Right lobe of liver (tissue), 4 donors: Measurements from ENCODE around the gene ZNF362.

Experiments
- POLR2A ChIP-seq: fragments of 450-650 bp; IDR thresholded peaks from one replicate; pipeline ENCODE4 v1.6.1; 2017; ENCODE audit warnings: antibody characterized with exemption, mild to moderate bottlenecking
- TF ChIP-seq, protein P1 (sequence below), 4 donors: fragments of 200-600 bp in 3 of 4; fragments of 450-650 bp in 1 of 4; IDR thresholded peaks; one replicate each; pipeline versions ENCODE4 v1.5.1 to v1.8.0; 2016 to 2022; ENCODE audit warnings: antibody characterized with exemption in 4 of 4, mild to moderate bottlenecking in 2 of 4
- donor health status: DM: no; HTN: no; CAD: no.
- donor health status: DM: no; HTN: no; CAD: no.
- donor health status: DM: no; HTN: yes; CAD: no.

- TF ChIP-seq, protein P1, sequence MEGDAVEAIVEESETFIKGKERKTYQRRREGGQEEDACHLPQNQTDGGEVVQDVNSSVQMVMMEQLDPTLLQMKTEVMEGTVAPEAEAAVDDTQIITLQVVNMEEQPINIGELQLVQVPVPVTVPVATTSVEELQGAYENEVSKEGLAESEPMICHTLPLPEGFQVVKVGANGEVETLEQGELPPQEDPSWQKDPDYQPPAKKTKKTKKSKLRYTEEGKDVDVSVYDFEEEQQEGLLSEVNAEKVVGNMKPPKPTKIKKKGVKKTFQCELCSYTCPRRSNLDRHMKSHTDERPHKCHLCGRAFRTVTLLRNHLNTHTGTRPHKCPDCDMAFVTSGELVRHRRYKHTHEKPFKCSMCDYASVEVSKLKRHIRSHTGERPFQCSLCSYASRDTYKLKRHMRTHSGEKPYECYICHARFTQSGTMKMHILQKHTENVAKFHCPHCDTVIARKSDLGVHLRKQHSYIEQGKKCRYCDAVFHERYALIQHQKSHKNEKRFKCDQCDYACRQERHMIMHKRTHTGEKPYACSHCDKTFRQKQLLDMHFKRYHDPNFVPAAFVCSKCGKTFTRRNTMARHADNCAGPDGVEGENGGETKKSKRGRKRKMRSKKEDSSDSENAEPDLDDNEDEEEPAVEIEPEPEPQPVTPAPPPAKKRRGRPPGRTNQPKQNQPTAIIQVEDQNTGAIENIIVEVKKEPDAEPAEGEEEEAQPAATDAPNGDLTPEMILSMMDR (IDR thresholded peaks at IDR 0.05) = no peak
- no peak for TF ChIP-seq POLR2A
Measured at GRCh38 chr1:33244143-33244808, 12.0 kb upstream of the ZNF362 start.
